ENCODE data around the gene SUSD5.

SUSD5 gene

DNA sequence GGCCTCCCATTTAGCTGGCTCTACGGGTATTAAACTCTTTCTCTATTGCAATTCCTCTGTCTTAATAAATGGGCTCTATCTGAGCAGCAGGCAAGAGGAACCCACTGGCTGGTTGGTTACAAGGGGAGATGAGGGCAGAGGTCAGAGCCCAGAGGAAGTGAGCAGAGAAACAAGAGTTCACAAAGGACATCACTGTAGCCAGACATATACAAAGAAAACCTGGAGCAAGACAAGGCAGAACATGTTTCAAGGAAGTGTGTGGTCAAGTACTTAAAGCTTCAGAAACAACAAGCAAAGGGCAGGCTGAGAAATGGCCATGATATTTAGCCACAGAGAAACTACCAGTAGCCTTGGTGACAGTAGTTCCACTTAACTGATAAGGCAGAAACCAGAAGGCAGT, 24.3 kb downstream of the SUSD5 start:
- Histone ChIP-seq H3K27ac (ENCODE audit: low read length) (no peak overlapping the region), H3K4me3 (ENCODE audit: low read length) (no peak overlapping the region), H3K4me2 (ENCODE audit: low read depth, low read length) (no peak overlapping the region), H3K9me2 (replicated peaks; ENCODE audit: insufficient read depth, low read length) (no peaks in the 10 kb centered on the region), H3K9ac (ENCODE audit: low read length) (no peak overlapping the region), H4K20me1 (ENCODE audit: insufficient read depth, low read length) (no peaks in the 10 kb centered on the region), H2AFZ (ENCODE audit: low read length) (no peak overlapping the region), H3K9me3 (replicated peaks; ENCODE audit: insufficient read depth, low read length) (no peaks in the 10 kb centered on the region), H3K27me3 (replicated peaks; ENCODE audit: insufficient read depth, low read length) (no peaks in the 10 kb centered on the region), H3K4me1 (ENCODE audit: low read length) (no peaks in the 10 kb centered on the region), H3K79me2 (ENCODE audit: low read length) (no peaks in the 10 kb centered on the region), H3K36me3 (replicated peaks; ENCODE audit: insufficient read depth, low read length) (no peaks in the 10 kb centered on the region), H3F3A (ENCODE audit: insufficient read depth, low read length) (no peaks in the 10 kb centered on the region)
- no peak for TF ChIP-seq EZH2phosphoT487 (IDR thresholded peaks at IDR 0.05; ENCODE audit: low read length)
- no peak for TF ChIP-seq EZH2 (optimal IDR thresholded peaks at IDR 0.05; ENCODE audit: low read depth, low read length)
- TF ChIP-seq CTCF (IDR thresholded peaks at IDR 0.05; ENCODE audit: low read length), result no peak
- peak; percentile 13 for DNase-seq

DNA sequence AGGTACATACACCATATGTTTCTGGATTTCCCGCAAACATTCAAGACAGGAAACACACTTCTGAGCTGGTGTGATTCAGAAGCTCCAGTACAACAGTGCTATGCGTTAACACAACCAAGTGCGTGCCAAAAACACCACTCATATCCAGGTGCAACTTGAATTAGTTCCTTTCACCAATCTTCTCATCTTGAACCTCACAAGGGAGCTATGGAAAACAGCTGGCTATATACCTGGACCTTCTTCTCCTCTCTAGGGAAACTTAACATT, 31.3 kb downstream of the SUSD5 start:
- TF ChIP-seq EZH2phosphoT487 (IDR thresholded peaks at IDR 0.05; ENCODE audit: low read length), result no peak
- no peak for TF ChIP-seq CTCF (IDR thresholded peaks at IDR 0.05; ENCODE audit: low read length)
- TF ChIP-seq EZH2 (optimal IDR thresholded peaks at IDR 0.05; ENCODE audit: low read depth, low read length), result no peak
- Histone ChIP-seq H3K9me2 (replicated peaks; ENCODE audit: insufficient read depth, low read length) (no peaks in the 10 kb centered on the region), H3K4me2 (ENCODE audit: low read depth, low read length) (no peak overlapping the region), H3K9me3 (replicated peaks; ENCODE audit: insufficient read depth, low read length) (no peaks in the 10 kb centered on the region), H2AFZ (ENCODE audit: low read length) (no peak overlapping the region), H3F3A (ENCODE audit: insufficient read depth, low read length) (no peaks in the 10 kb centered on the region), H3K9ac (ENCODE audit: low read length) (no peak overlapping the region), H3K4me1 (ENCODE audit: low read length) (no peaks in the 10 kb centered on the region), H3K27me3 (replicated peaks; ENCODE audit: insufficient read depth, low read length) (no peaks in the 10 kb centered on the region), H3K36me3 (replicated peaks; ENCODE audit: insufficient read depth, low read length) (no peaks in the 10 kb centered on the region), H3K79me2 (ENCODE audit: low read length) (no peaks in the 10 kb centered on the region), H3K4me3 (ENCODE audit: low read length) (no peak overlapping the region), H3K27ac (ENCODE audit: low read length) (no peak overlapping the region), H4K20me1 (ENCODE audit: insufficient read depth, low read length) (no peaks in the 10 kb centered on the region)
- no peak for DNase-seq

DNA sequence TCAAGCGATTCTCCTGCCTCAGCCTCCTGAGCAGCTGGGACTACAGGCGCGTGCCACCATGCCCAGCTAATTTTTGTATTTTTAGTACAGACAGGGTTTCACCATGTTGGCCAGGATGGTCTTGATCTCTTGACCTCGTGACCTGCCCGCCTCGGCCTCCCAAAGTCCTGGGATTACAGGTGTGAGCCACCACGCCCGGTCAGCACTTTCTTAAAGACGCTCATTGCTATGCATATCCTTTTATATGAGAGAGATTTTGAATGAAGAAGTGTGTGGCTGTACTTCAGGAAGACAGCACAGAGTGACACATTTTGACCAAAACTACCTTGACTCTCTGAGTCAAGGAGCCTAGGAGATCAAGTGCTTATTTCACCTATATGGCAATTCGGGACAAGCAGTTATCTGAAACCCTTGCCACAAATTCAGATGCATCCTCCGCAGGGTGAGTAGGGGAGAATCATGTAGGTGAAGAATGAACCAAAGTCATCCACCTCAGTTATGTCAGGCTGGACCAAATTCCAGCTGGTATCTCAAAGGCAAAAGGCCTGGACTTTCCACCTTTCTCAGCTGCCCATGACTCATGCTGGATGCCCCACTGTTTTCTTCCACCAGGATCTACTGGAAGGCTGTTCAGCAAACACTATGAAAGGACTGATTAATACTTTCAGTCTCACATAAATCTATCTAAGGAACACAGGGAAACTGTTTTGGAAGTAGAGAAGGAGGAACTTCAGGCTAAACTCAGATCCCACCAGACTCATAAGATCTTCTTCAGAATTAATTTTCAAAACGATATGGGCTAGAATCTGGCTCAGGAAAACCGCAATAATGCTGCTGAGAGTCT, 31.9 kb downstream of the SUSD5 start:
- no peaks in the 10 kb centered on the region for H3K79me2 ChIP-seq (ENCODE audit: low read length)
- H3K4me2 ChIP-seq (ENCODE audit: low read depth, low read length), result no peak overlapping the region
- no peaks in the 10 kb centered on the region for H3F3A ChIP-seq (ENCODE audit: insufficient read depth, low read length)
- no peak overlapping the region for H2AFZ ChIP-seq (ENCODE audit: low read length)
- H3K36me3 ChIP-seq (replicated peaks; ENCODE audit: insufficient read depth, low read length), result no peaks in the 10 kb centered on the region
- H3K27ac ChIP-seq (ENCODE audit: low read length), result no peak overlapping the region
- no peak overlapping the region for H3K4me3 ChIP-seq (ENCODE audit: low read length)
- no peaks in the 10 kb centered on the region for H3K4me1 ChIP-seq (ENCODE audit: low read length)
- no peaks in the 10 kb centered on the region for H3K9me2 ChIP-seq (replicated peaks; ENCODE audit: insufficient read depth, low read length)
- H3K27me3 ChIP-seq (replicated peaks; ENCODE audit: insufficient read depth, low read length), result no peaks in the 10 kb centered on the region
- no peaks in the 10 kb centered on the region for H3K9me3 ChIP-seq (replicated peaks; ENCODE audit: insufficient read depth, low read length)
- no peak for TF ChIP-seq EZH2 (optimal IDR thresholded peaks at IDR 0.05; ENCODE audit: low read depth, low read length)
- no peak for TF ChIP-seq CTCF (IDR thresholded peaks at IDR 0.05; ENCODE audit: low read length)
- TF ChIP-seq EZH2phosphoT487 (IDR thresholded peaks at IDR 0.05; ENCODE audit: low read length), result no peak
- no peaks in the 10 kb centered on the region for H4K20me1 ChIP-seq (ENCODE audit: insufficient read depth, low read length)
- no peak overlapping the region for H3K9ac ChIP-seq (ENCODE audit: low read length)
- DNase-seq, result no peak

Data from MM.1S (cell line).